ENCODE results near the gene PSMD8.
"Not testable (repeated sequence)": the region's sequence is repeated elsewhere in the genome, so short reads cannot be mapped to it uniquely, and the experiment has no call there.

PSMD8 gene

GRCh38 chr19:38411898-38412297, 37.5 kb downstream of the PSMD8 start:
- not testable (repeated sequence) for DNase-seq

GRCh38 chr19:38412491-38412890, 38.1 kb downstream of the PSMD8 start:
- no peak for DNase-seq

- DNase-seq = peak in 1 of 2 experiments; percentile 33
Measured at GRCh38 chr19:38412961-38413360, 38.6 kb downstream of the PSMD8 start.

- DNase-seq = no peak
Measured at GRCh38 chr19:38413416-38413815, 39.0 kb downstream of the PSMD8 start.

GRCh38 chr19:38417146-38417543, 42.8 kb downstream of the PSMD8 start:
- DNase-seq = no peak

- DNase-seq = peak; percentile 47 to 60
Measured at GRCh38 chr19:38417544-38418506, 43.5 kb downstream of the PSMD8 start.

GRCh38 chr19:38420935-38421334, 46.6 kb downstream of the PSMD8 start:
- DNase-seq = no peak

GRCh38 chr19:38421856-38422255, 47.5 kb downstream of the PSMD8 start:
- no peak for DNase-seq

GRCh38 chr19:38422438-38422837, 48.1 kb downstream of the PSMD8 start:
- no peak for DNase-seq

- DNase-seq = no peak
Measured at GRCh38 chr19:38424272-38424671, 49.9 kb downstream of the PSMD8 start.

- no peak for DNase-seq
Measured at GRCh38 chr19:38425222-38425809, 50.9 kb downstream of the PSMD8 start.

- no peak for DNase-seq
Measured at GRCh38 chr19:38425810-38426466, 51.6 kb downstream of the PSMD8 start, which contains the start of gene RASGRP4. Gene RASGRP4 (minus strand): TSS chr19:38426219. CDS start chr19:38426091, 128 bp downstream.

GRCh38 chr19:38427035-38427677, 52.8 kb downstream of the PSMD8 start:
- not testable (repeated sequence) for DNase-seq

GRCh38 chr19:38429055-38429810, 54.9 kb downstream of the PSMD8 start:
- DNase-seq = no peak

- DNase-seq = no peak
Measured at GRCh38 chr19:38429811-38430156, 55.4 kb downstream of the PSMD8 start.

GRCh38 chr19:38430931-38431330, 56.6 kb downstream of the PSMD8 start:
- DNase-seq = no peak

GRCh38 chr19:38433268-38433733, 58.9 kb downstream of the PSMD8 start, which contains the start of gene RYR1:
Gene RYR1 (plus strand): TSS chr19:38433691. CDS start chr19:38433830, 139 bp downstream.
- no peak for DNase-seq
